SH-SY5Y (cell line): ENCODE measurements around the gene MAP1B.

Experiments
- GATA2 ChIP-seq: IDR thresholded peaks from 2 replicates; pipeline ENCODE4 v1.6.1; 2011; ENCODE audit warnings: mild to moderate bottlenecking, low read depth, low read length
- GATA3 ChIP-seq: IDR thresholded peaks from 2 replicates; pipeline ENCODE4 v1.6.1; 2011; ENCODE audit warnings: low read depth, mild to moderate bottlenecking, low read length, moderate library complexity

MAP1B gene

DNA sequence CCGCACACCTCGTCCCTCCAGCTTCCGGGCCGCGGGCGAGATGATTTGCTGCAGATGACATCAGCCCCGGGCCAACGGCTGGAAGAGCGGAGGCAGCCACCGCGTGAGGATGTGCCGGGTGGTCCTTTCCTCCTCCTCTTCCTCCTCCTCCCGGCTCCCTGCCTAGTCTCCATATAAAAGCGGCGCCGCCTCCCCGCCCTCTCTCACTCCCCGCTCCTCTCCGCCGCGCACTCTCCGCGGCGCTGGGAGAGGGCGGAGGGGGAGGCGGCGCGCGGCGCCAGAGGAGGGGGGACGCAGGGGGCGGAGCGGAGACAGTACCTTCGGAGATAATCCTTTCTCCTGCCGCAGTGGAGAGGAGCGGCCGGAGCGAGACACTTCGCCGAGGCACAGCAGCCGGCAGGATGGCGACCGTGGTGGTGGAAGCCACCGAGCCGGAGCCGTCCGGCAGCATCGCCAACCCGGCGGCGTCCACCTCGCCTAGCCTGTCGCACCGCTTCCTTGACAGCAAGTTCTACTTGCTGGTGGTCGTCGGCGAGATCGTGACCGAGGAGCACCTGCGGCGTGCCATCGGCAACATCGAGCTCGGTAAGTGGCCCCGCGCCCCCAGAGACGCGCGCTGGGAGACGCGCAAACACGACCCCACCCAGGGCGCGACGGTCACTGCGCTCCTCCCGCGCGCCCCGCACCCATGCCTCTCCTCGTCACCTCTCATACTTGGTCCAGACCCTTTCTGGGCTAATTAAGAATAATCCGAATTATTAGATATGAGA is at the start of gene MAP1B:
Gene MAP1B, plus strand, starts transcription at position 345 of the 770 bp plus-strand sequence. Its CDS starts 57 bp downstream, at position 402.
- TF ChIP-seq GATA2 = no peak
- no peak for TF ChIP-seq GATA3

- no peak for TF ChIP-seq GATA2
- no peak for TF ChIP-seq GATA3
Measured at GRCh38 chr5:72057816-72058215, 49.5 kb upstream of the MAP1B start.

- TF ChIP-seq GATA2 = no peak
- TF ChIP-seq GATA3 = no peak
Measured at GRCh38 chr5:72063219-72063819, 44.0 kb upstream of the MAP1B start.

DNA sequence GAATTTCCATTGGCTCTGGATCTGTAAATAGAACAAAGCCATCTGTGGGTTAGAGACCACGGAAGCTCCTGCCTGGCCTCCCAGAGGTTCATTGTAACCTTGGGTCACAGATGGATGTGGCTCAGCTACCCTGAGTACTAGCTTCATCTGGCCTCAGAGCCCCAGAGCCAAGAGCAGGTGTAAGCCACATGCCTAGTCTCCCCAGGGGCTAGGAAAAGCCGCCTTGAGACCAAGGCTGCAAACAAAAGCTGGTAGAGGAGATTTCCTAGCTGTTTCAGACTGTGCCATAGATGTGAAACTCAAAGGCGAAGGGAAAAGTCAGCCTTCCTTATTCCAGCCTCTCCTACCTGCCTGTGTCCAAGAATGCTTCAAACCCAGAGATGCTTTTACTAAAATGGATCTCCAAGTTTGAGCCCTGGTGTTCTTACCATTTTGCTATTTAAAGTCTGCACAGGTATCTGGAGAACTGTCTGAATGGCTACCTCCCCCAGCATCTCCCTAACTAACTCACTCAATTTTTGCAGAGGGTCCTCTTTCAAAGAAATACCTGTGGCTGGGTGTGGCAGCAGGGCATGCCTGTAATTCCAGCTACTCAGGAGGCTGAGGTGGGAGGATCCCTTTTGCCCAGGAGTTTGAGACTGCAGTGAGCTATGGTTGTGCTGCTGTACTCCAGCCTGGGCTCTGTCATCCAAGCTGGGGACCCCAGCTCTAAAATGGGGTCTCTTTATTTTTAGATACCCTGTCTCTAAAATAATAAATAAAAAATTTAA is 42.3 kb upstream of the MAP1B start:
- TF ChIP-seq GATA3 (no peak), GATA2 (no peak)

DNA sequence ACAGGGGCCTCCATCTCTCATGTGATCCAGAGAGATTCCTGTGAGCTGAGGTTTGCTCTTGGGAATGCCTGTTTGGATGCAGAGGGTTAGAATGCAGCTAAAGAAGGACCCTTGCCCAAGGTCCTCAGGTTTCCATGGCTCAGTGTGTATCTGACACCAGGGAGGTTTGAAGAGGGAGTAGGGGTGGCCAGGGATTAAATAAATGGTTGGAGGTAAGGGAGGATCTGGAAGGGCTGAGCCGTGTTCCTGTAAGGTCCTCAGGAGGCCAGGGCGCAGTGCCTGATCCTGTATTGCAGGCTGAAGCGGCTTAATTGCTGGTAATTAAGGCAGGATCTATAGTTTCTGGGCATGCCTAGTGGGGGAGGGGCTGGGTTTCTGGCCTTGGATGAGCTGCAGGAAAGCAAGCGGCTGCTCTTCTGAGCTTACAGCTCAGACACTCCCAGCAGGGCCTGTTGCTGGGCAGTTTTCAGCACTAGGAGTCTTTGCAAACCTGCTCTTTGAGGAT is 41.5 kb upstream of the MAP1B start:
- TF ChIP-seq GATA2 = no peak
- no peak for TF ChIP-seq GATA3

DNA sequence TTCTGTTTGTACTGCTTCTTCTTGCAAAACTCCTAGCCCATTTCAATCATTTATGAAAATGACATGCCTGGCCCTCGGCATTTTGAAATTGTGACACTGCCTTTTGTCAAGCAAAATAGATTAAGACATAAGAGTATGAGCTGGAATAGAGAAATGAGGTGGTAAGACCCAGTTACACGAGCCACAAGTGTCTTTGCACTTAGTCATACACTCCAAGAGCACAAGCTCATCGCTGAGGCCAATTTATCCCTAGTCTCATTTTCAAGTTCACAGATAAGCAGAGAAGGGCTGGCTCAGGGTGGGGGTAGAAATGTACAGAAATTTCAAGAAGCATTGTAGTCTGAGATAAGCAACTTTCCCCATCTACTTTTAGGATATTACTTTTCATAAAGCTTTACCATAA is 40.6 kb upstream of the MAP1B start:
- TF ChIP-seq GATA3 = no peak
- no peak for TF ChIP-seq GATA2

GRCh38 chr5:72067682-72068470 is 39.4 kb upstream of the MAP1B start:
- TF ChIP-seq GATA3 (no peak), GATA2 (no peak)

- no peak for TF ChIP-seq GATA2
Measured at GRCh38 chr5:72070529-72070928, 36.7 kb upstream of the MAP1B start.

DNA sequence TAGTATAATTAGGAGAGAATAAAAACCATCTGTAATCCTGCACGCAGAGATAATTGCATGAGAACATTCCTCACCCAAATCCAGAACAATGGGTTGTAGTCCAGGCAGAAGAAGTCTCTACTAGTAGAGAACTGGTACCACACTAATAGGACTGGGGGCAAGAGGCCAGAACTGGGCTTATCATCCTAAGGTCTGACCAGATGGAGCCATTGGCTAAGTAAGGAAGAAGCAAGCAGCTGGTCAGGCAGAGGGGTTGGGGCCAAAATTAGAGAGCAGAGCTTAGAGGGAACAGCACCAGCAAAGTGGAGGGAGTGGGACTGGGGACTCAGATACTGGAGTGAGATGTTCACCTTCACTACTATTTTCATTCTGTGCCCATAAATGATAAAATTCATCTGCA is 35.4 kb upstream of the MAP1B start:
- no peak for TF ChIP-seq GATA2
- TF ChIP-seq GATA3 = no peak

- no peak for TF ChIP-seq GATA3
- peak; percentile 24; the same call in 1 of the 2 replicates for TF ChIP-seq GATA2
Measured at GRCh38 chr5:72074251-72074650, 33.0 kb upstream of the MAP1B start.

GRCh38 chr5:72075461-72075860 is 31.8 kb upstream of the MAP1B start:
- no peak for TF ChIP-seq GATA3
- TF ChIP-seq GATA2 = no peak

GRCh38 chr5:72076621-72077300 is 30.5 kb upstream of the MAP1B start:
- peak; percentile 28; the same call in 1 of the 2 replicates for TF ChIP-seq GATA2
- no peak for TF ChIP-seq GATA3

- TF ChIP-seq GATA2 = no peak
- no peak for TF ChIP-seq GATA3
Measured at GRCh38 chr5:72077390-72077789, 29.9 kb upstream of the MAP1B start.

DNA sequence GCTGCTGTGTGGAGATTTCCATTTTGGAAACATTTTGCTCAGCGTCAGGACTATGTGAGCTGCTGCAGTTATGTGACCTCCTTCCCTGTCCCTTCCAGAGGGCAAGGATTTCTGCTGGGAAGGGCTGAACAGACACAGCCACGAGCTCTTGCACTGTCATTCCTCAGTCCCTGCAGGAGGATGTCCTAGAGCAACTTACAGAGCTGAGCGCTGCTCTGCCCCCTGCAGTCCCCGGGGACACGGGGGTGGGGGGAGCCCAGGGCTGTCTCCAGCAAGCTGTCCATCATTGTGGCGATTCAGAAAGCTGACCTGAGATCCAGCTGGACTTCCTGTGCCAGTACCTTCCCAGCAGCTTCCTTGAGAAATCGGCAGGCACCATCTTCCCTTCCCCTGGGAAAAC is 28.0 kb upstream of the MAP1B start:
- TF ChIP-seq GATA2 (no peak), GATA3 (no peak)

DNA sequence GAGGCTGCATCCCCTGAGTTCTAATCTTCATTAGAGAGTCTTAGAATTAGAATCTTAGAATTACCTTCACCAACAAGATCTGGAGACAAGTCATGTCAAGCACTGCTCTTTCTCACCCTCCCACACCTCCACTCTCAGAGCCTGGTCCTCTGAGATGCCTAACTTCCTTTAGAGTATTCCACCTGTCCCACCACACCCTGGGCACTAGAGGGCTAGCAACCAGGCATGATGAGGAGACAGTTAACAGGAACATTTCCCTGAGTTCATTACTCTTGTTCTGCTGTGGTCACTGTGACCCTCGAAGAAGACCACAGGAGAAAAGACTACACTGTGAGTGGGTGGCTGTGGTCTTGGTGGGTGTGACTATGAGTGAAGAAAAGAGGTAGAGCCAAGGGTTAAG is 25.2 kb upstream of the MAP1B start:
- TF ChIP-seq GATA2 = no peak
- no peak for TF ChIP-seq GATA3
